T-cell (primary cell): Measurements from ENCODE around the gene POLR1B. TPM values are rescaled to one million over a fixed set of nuclear protein-coding genes. Genes with fewer than 3 reads are reported as not detected.
"Not testable (repeated sequence)": the region's sequence is repeated elsewhere in the genome, so short reads cannot be mapped to it uniquely, and the experiment has no call there.

Experiments
- ATAC-seq, 4 experiments: fragments of 200-7000 bp in 3 of 4; fragments of 150-1000 bp in 1 of 4; cut with Tn5 transposase; replicated peaks in 1 of 4; 1 replicate in 3 of 4; 2 replicates in 1 of 4; pipeline ENCODE4 v1.10.0; 2021; ENCODE audit warnings: moderate library complexity in 3 of 4, mild to moderate bottlenecking in 2 of 4, moderate number of reproducible peaks in 1 of 4
- CTCF ChIA-PET, 2 donors: fragments of 300-600 bp; sonication (Branson Sonifier 250); formaldehyde crosslinking; loops; one replicate each; lab custom pipeline; 2022; ENCODE audit warnings: antibody characterized with exemption in 2 of 2; lab: Charles Lee
- POLR2A ChIA-PET, 2 donors: fragments of 300-600 bp; sonication (Branson Sonifier 250); formaldehyde crosslinking; loops; one replicate each; lab custom pipeline; 2022; ENCODE audit warnings: antibody characterized with exemption in 2 of 2; lab: Charles Lee
- DNase-seq, 35 experiments: peaks; one replicate each; pipeline versions ENCODE4 v3.0.0 to v3.0.0-alpha.2; 2013 to 2023
- H3K27ac ChIP-seq: one replicate; pipeline ENCODE4 v1.5.1; 2013; ENCODE audit warnings: low read length
- H3K27me3 ChIP-seq, 2 experiments: replicated peaks in 1 of 2; 1 replicate in 1 of 2; 2 replicates in 1 of 2; pipeline versions ENCODE4 v1.6.1 to v1.7.0; 2013; ENCODE audit warnings: low read length in 1 of 2, mixed read lengths in 1 of 2; ENCODE audit not compliant: control insufficient read depth in 2 of 2, insufficient read depth in 2 of 2; ENCODE audit errors: extremely low read depth in 1 of 2
- H3K36me3 ChIP-seq, 2 donors: 1 replicate in 1 of 2; 2 replicates in 1 of 2; pipeline versions ENCODE4 v1.6.1 to v1.7.0; 2013; ENCODE audit warnings: low read length in 1 of 2; ENCODE audit not compliant: control insufficient read depth in 2 of 2, insufficient read depth in 1 of 2; ENCODE audit errors: extremely low read depth in 1 of 2
- H3K4me1 ChIP-seq, 2 experiments: 1 replicate in 1 of 2; 2 replicates in 1 of 2; pipeline versions ENCODE4 v1.6.1 to v1.7.0; 2013; ENCODE audit warnings: low read length in 2 of 2, mixed read lengths in 1 of 2; ENCODE audit not compliant: insufficient read depth in 2 of 2, control insufficient read depth in 1 of 2; ENCODE audit errors: extremely low read depth in 1 of 2
- H3K4me3 ChIP-seq, 2 donors: 1 replicate in 1 of 2; 2 replicates in 1 of 2; pipeline versions ENCODE4 v1.5.1 to v1.7.0; 2013; ENCODE audit warnings: mild to moderate bottlenecking in 2 of 2, low read length in 1 of 2, moderate library complexity in 1 of 2; ENCODE audit not compliant: control insufficient read depth in 1 of 2; ENCODE audit errors: extremely low read depth in 1 of 2
- H3K9me3 ChIP-seq: 2 replicates; pipeline ENCODE4 v1.7.0; 2013
- H3K27ac Mint-ChIP-seq, 2 donors: one replicate each; pipeline ENCODE4 v1.8.0; 2020 to 2021; ENCODE audit warnings: mild to moderate bottlenecking in 2 of 2, mixed read lengths in 2 of 2
- H3K27me3 Mint-ChIP-seq, 2 donors: one replicate each; pipeline ENCODE4 v1.8.0; 2021 to 2022; ENCODE audit warnings: mixed read lengths in 2 of 2
- H3K36me3 Mint-ChIP-seq: one replicate; pipeline ENCODE4 v1.8.0; 2021; ENCODE audit warnings: mixed read lengths
- H3K4me1 Mint-ChIP-seq, 3 donors: one replicate each; pipeline ENCODE4 v1.8.0; 2020 to 2022; ENCODE audit warnings: mixed read lengths in 3 of 3, mild to moderate bottlenecking in 1 of 3
- H3K4me3 Mint-ChIP-seq, 3 donors: one replicate each; pipeline ENCODE4 v1.8.0; 2020 to 2022; ENCODE audit warnings: mild to moderate bottlenecking in 3 of 3, mixed read lengths in 3 of 3, moderate library complexity in 3 of 3
- H3K9me3 Mint-ChIP-seq, 3 donors: one replicate each; pipeline ENCODE4 v1.8.0; 2020 to 2022; ENCODE audit warnings: mixed read lengths in 3 of 3
- WGBS: methylation state at CpG from one replicate; pipeline ENCODE4 v1.1.5; 2013; ENCODE audit warnings: missing lambda C conversion rate; ENCODE audit not compliant: insufficient coverage; 5-methylcytosine and 5-hydroxymethylcytosine counted together
- total RNA-seq, 35 experiments: library from RNA in 6 of 35; stranded (reverse) in 6 of 35; fragments of 120-200 nt in 1 of 35; gene quantifications; one replicate each; pipeline versions ENCODE4 v1.2.1 to v1.2.4 and lab custom pipeline; 2013 to 2026

POLR1B gene
- total RNA-seq, 5 donors from 2014 or later (not counting 1 experiment from before 2014, with no cell fraction given): 15.1 to 39.5 (median 35.9) TPM

DNA sequence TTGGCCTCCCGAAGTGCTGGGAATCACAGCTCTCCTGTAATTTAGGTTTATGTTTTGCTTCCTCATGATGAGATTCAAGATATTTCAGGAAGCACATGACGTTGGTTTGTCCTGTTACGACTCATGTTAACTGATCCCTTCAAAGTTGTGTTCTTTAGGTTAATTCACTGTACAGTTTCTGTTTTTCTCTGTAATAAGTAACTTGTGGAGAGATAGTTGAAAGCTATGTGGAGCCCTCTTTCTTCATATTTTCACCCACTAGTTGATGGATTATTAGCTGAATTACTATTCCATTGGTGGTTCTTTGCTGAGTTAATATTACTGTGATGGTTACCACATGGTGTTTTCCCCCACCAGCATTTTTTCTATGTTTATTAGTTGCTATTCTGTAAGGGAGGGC lies 23.8 kb downstream of the POLR1B start:
- H3K4me3 Mint-ChIP-seq: no peak overlapping the region

GRCh38 chr2:112566508-112566907 lies 24.2 kb downstream of the POLR1B start:
- H3K4me1 ChIP-seq, H3K27ac ChIP-seq, CTCF ChIA-PET, H3K4me3 Mint-ChIP-seq, H3K27ac Mint-ChIP-seq, H3K27me3 Mint-ChIP-seq, H3K4me1 Mint-ChIP-seq, H3K9me3 ChIP-seq, H3K27me3 ChIP-seq, H3K4me3 ChIP-seq, POLR2A ChIA-PET, ATAC-seq, DNase-seq: not testable (repeated sequence)
- WGBS: 100% methylated on average over 4 of the region's 5 CpGs
- H3K36me3 ChIP-seq: peaks cover 6 to 73% of the 10 kb centered on the region in 2 donors
- peaks cover 70% of the 10 kb centered on the region for H3K36me3 Mint-ChIP-seq
- H3K9me3 Mint-ChIP-seq: peaks cover 5 to 14% (median 10%) of the 10 kb centered on the region in 3 donors

More for the DNA sequence above, 23.8 kb downstream of the POLR1B start:
- Mint-ChIP-seq H3K9me3 (peaks cover 5 to 14% (median 10%) of the 10 kb centered on the region in 3 donors), H3K27ac (no peak overlapping the region), H3K27me3 (no peaks in the 10 kb centered on the region), H3K4me1 (no peaks in the 10 kb centered on the region), H3K36me3 (peaks cover 69% of the 10 kb centered on the region)
- no peak overlapping the region for H3K27ac ChIP-seq
- H3K9me3 ChIP-seq: peaks cover 4% of the 10 kb centered on the region
- DNase-seq (no peak), ATAC-seq (no peak)
- H3K4me1 ChIP-seq: no peaks in the 10 kb centered on the region
- ChIA-PET CTCF (interaction anchor here (0.5 to 0.6 kb wide), 3 partner anchors 10 to 1924 kb away, joined by 3 read pairs; no protein-coding TSS in a partner anchor), POLR2A (interaction anchor here in 1 of 2 donors (0.5 kb wide), 1 partner anchor 8 kb away, joined by 8 read pairs; no protein-coding TSS in a partner anchor)
- WGBS: 76% methylated on average over 3 of the region's 3 CpGs
- H3K27me3 ChIP-seq: no peaks in the 10 kb centered on the region
- H3K36me3 ChIP-seq: peaks cover 6 to 73% of the 10 kb centered on the region in 2 donors
- no peak overlapping the region for H3K4me3 ChIP-seq

- H3K36me3 ChIP-seq: peaks cover 14 to 82% of the 10 kb centered on the region in 2 donors
- no peak overlapping the region for H3K4me3 ChIP-seq
- H3K27ac ChIP-seq: no peak overlapping the region
- Mint-ChIP-seq H3K27me3 (no peaks in the 10 kb centered on the region), H3K27ac (no peak overlapping the region), H3K9me3 (peaks cover 5 to 14% (median 10%) of the 10 kb centered on the region in 3 donors), H3K4me1 (no peaks in the 10 kb centered on the region), H3K36me3 (peaks cover 82% of the 10 kb centered on the region), H3K4me3 (no peak overlapping the region)
- no peak for DNase-seq
- H3K4me1 ChIP-seq: no peaks in the 10 kb centered on the region
- no peaks in the 10 kb centered on the region for H3K27me3 ChIP-seq
- no peak for ATAC-seq
- CTCF ChIA-PET: no interaction called here
- H3K9me3 ChIP-seq: peaks cover 4% of the 10 kb centered on the region
- POLR2A ChIA-PET: no interaction called here
- no CpG with 5 or more reads among the region's 7 CpGs for WGBS
These were observed 29.7 kb downstream of the POLR1B start for GRCh38 chr2:112572005-112572404.

DNA sequence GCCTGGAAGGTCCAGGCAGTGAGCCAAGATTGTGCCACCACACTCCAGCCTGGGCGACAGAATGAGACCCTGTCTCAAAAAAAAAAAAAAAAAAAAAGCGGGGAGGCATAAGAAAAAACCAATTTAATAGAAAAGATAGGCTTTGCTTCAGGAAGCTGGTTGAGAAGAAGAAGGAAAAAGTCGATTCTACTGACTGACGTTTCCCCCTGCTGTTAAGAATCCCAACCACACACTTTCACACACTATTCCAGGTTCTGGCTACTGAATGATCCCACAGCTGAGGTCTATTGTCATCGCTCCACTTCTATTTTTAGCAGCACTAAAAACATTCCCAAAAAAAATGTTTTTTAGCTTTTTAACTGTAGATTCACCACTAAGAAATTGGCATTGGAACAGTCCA lies 35.5 kb downstream of the POLR1B start:
- Mint-ChIP-seq H3K4me3 (no peak overlapping the region), H3K36me3 (peaks cover 29% of the 10 kb centered on the region), H3K27ac (no peak overlapping the region), H3K27me3 (no peaks in the 10 kb centered on the region), H3K9me3 (no peaks in the 10 kb centered on the region), H3K4me1 (peaks cover 0 to 4% (median 2%) of the 10 kb centered on the region in 3 donors)
- no CpG with 5 or more reads among the region's 5 CpGs for WGBS
- Histone ChIP-seq H3K27me3 (no peaks in the 10 kb centered on the region), H3K9me3 (no peaks in the 10 kb centered on the region), H3K4me1 (peaks cover 0 to 5% of the 10 kb centered on the region in 2 experiments), H3K27ac (no peak overlapping the region), H3K4me3 (no peak overlapping the region), H3K36me3 (peaks cover 14 to 31% of the 10 kb centered on the region in 2 donors)
- DNase-seq (no peak), ATAC-seq (no peak)
- POLR2A ChIA-PET: no interaction called here
- CTCF ChIA-PET: interaction anchor here (0.5 to 0.7 kb wide), 4 partner anchors 26 to 456 kb away, joined by 3 to 5 read pairs (median 3); no protein-coding TSS in a partner anchor

DNA sequence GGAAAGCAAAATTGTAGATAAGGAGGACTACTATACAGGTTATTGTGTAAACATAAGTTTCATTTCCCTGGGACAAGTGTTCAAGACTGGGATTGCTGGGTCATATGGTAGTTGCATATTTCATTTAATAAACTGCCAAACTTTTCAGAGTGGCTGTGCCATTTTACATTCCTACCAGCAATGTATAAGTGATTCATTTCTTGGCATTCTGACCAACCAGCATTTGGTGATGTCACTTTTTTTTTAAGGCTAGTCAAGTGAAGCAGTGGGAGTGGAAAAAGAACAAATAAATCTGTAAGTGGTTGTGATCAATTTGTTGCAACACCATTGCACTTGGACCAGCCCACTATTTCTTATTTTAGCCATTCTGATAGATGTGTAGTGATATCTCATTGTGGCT lies 37.0 kb downstream of the POLR1B start:
- Mint-ChIP-seq H3K27me3 (no peaks in the 10 kb centered on the region), H3K4me3 (no peak overlapping the region), H3K27ac (no peak overlapping the region), H3K36me3 (peaks cover 23% of the 10 kb centered on the region), H3K9me3 (peaks cover 0 to 4% (median 0%) of the 10 kb centered on the region in 3 donors), H3K4me1 (peaks cover 9 to 16% (median 14%) of the 10 kb centered on the region in 3 donors)
- Histone ChIP-seq H3K27me3 (no peaks in the 10 kb centered on the region), H3K36me3 (peaks cover 8 to 21% of the 10 kb centered on the region in 2 donors), H3K27ac (no peak overlapping the region), H3K4me1 (peaks cover 7 to 13% of the 10 kb centered on the region in 2 experiments), H3K9me3 (no peaks in the 10 kb centered on the region), H3K4me3 (no peak overlapping the region)
- no peak for DNase-seq
- no peak for ATAC-seq
- CTCF ChIA-PET: no interaction called here
- POLR2A ChIA-PET: no interaction called here

DNA sequence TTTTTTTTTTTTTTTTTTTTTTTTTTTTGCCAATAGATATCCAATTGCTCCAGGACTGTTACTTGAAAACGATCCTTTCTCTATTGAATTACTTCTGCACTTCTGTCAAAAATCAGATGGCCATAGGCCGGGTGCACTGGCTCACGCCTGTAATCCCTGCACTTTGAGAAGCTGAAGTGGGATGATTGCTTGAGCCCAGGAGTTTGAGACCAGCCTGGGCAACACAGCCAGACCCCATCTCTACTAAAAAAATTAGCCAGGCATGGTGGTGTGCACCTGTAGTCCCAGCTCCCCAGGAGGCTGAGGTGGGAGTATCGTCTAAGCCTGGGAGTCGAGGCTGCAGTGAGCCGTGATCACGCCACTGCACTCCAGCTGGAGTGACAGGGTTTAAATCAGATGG lies 37.8 kb downstream of the POLR1B start:
- 97% methylated on average over 5 of the region's 7 CpGs for WGBS

More for the DNA sequence above, 37.8 kb downstream of the POLR1B start:
- H3K9me3 Mint-ChIP-seq: peaks cover 0 to 4% (median 0%) of the 10 kb centered on the region in 3 donors
- peaks cover 12 to 18% of the 10 kb centered on the region in 2 experiments for H3K4me1 ChIP-seq
- no peak for ATAC-seq
- no peak overlapping the region for H3K27ac ChIP-seq
- H3K4me3 ChIP-seq: no peak overlapping the region
- H3K9me3 ChIP-seq: no peaks in the 10 kb centered on the region
- no peak overlapping the region for H3K27ac Mint-ChIP-seq
- no peaks in the 10 kb centered on the region for H3K27me3 Mint-ChIP-seq
- H3K4me3 Mint-ChIP-seq: no peak overlapping the region
- CTCF ChIA-PET: no interaction called here
- H3K36me3 ChIP-seq: peaks cover 4 to 13% of the 10 kb centered on the region in 2 donors
- peaks cover 18 to 24% (median 23%) of the 10 kb centered on the region in 3 donors for H3K4me1 Mint-ChIP-seq
- POLR2A ChIA-PET: no interaction called here
- DNase-seq: no peak
- no peaks in the 10 kb centered on the region for H3K27me3 ChIP-seq
- H3K36me3 Mint-ChIP-seq: peaks cover 18% of the 10 kb centered on the region
